ENCODE measurements around the gene EPSTI1. TPM values are rescaled to one million over a fixed set of nuclear protein-coding genes. Genes with fewer than 3 reads are reported as not detected.

The EPSTI1 gene
- polyA plus RNA-seq, 1 donor from 2014 or later, result 30.1 TPM

- H3K27me3 Mint-ChIP-seq, result no peaks in the 10 kb centered on the region
- no peaks in the 10 kb centered on the region for H3K9me3 Mint-ChIP-seq
- H3K27ac Mint-ChIP-seq, result no peak overlapping the region
- no peak overlapping the region for H3K4me3 Mint-ChIP-seq
- H3K36me3 Mint-ChIP-seq, result peaks cover 25% of the 10 kb centered on the region
- peaks cover 0 to 2% (median 0%) of the 10 kb centered on the region in 3 donors for H3K4me1 Mint-ChIP-seq
Observed at GRCh38 chr13:42906257-42906656, 85.8 kb downstream of the EPSTI1 start.

- Mint-ChIP-seq H3K36me3 (peaks cover 22% of the 10 kb centered on the region), H3K27ac (no peak overlapping the region), H3K4me1 (peaks cover 0 to 2% (median 0%) of the 10 kb centered on the region in 3 donors), H3K9me3 (no peaks in the 10 kb centered on the region), H3K27me3 (no peaks in the 10 kb centered on the region), H3K4me3 (no peak overlapping the region)
Observed at GRCh38 chr13:42905579-42905978, 86.5 kb downstream of the EPSTI1 start.

- no peak overlapping the region for H3K4me3 Mint-ChIP-seq
- H3K36me3 Mint-ChIP-seq, result peaks cover 10% of the 10 kb centered on the region
- no peaks in the 10 kb centered on the region for H3K27me3 Mint-ChIP-seq
- H3K27ac Mint-ChIP-seq, result no peak overlapping the region
- H3K4me1 Mint-ChIP-seq, result peaks cover 0 to 4% (median 0%) of the 10 kb centered on the region in 3 donors
- H3K9me3 Mint-ChIP-seq, result no peaks in the 10 kb centered on the region
Observed at GRCh38 chr13:42899266-42899665, 92.8 kb downstream of the EPSTI1 start.

- no peak overlapping the region for H3K27ac Mint-ChIP-seq
- H3K9me3 Mint-ChIP-seq, result no peaks in the 10 kb centered on the region
- no peak overlapping the region for H3K4me3 Mint-ChIP-seq
- H3K27me3 Mint-ChIP-seq, result no peaks in the 10 kb centered on the region
- H3K36me3 Mint-ChIP-seq, result peaks cover 6% of the 10 kb centered on the region
- H3K4me1 Mint-ChIP-seq, result peaks cover 0 to 4% (median 0%) of the 10 kb centered on the region in 3 donors
Observed at GRCh38 chr13:42895776-42896175, 96.3 kb downstream of the EPSTI1 start.

GRCh38 chr13:42894765-42895243 lies 97.2 kb downstream of the EPSTI1 start:
- H3K27me3 Mint-ChIP-seq, result no peaks in the 10 kb centered on the region
- peaks cover 0 to 4% (median 0%) of the 10 kb centered on the region in 3 donors for H3K4me1 Mint-ChIP-seq
- H3K27ac Mint-ChIP-seq, result no peak overlapping the region
- H3K36me3 Mint-ChIP-seq, result peaks cover 6% of the 10 kb centered on the region
- no peak overlapping the region for H3K4me3 Mint-ChIP-seq
- no peaks in the 10 kb centered on the region for H3K9me3 Mint-ChIP-seq

- Mint-ChIP-seq H3K36me3 (peaks cover 6% of the 10 kb centered on the region), H3K4me3 (no peak overlapping the region), H3K4me1 (no peaks in the 10 kb centered on the region), H3K27me3 (no peaks in the 10 kb centered on the region), H3K9me3 (no peaks in the 10 kb centered on the region), H3K27ac (no peak overlapping the region)
Observed at GRCh38 chr13:42893214-42893671, 98.8 kb downstream of the EPSTI1 start.

GRCh38 chr13:42892760-42893159 lies 99.3 kb downstream of the EPSTI1 start:
- no peak overlapping the region for H3K4me3 Mint-ChIP-seq
- peaks cover 4% of the 10 kb centered on the region for H3K36me3 Mint-ChIP-seq

GRCh38 chr13:42891591-42891990 lies 100.5 kb downstream of the EPSTI1 start:
- Mint-ChIP-seq H3K4me1 (no peaks in the 10 kb centered on the region), H3K4me3 (no peak overlapping the region), H3K27ac (no peak overlapping the region), H3K36me3 (peaks cover 3% of the 10 kb centered on the region), H3K9me3 (no peaks in the 10 kb centered on the region), H3K27me3 (no peaks in the 10 kb centered on the region)

More at GRCh38 chr13:42892760-42893159, 99.3 kb downstream of the EPSTI1 start:
- Mint-ChIP-seq H3K9me3 (no peaks in the 10 kb centered on the region), H3K27ac (no peak overlapping the region), H3K27me3 (no peaks in the 10 kb centered on the region), H3K4me1 (no peaks in the 10 kb centered on the region)

- Mint-ChIP-seq H3K4me1 (peaks cover 0 to 5% (median 0%) of the 10 kb centered on the region in 3 donors), H3K9me3 (no peaks in the 10 kb centered on the region), H3K27me3 (no peaks in the 10 kb centered on the region), H3K27ac (no peak overlapping the region), H3K4me3 (no peak overlapping the region), H3K36me3 (no peaks in the 10 kb centered on the region)
Observed at GRCh38 chr13:42885325-42885724, 106.7 kb downstream of the EPSTI1 start.

- H3K9me3 Mint-ChIP-seq, result no peaks in the 10 kb centered on the region
- H3K27me3 Mint-ChIP-seq, result no peaks in the 10 kb centered on the region
- no peak overlapping the region for H3K27ac Mint-ChIP-seq
Observed at GRCh38 chr13:42883771-42884467, 108.1 kb downstream of the EPSTI1 start.

GRCh38 chr13:42883142-42883541 lies 108.9 kb downstream of the EPSTI1 start:
- Mint-ChIP-seq H3K36me3 (no peaks in the 10 kb centered on the region), H3K9me3 (no peaks in the 10 kb centered on the region), H3K27ac (peak overlapping the region in 1 of 3 donors; percentile 59), H3K4me1 (peaks cover 0 to 11% (median 3%) of the 10 kb centered on the region in 3 donors), H3K27me3 (no peaks in the 10 kb centered on the region), H3K4me3 (no peak overlapping the region)

More at GRCh38 chr13:42883771-42884467, 108.1 kb downstream of the EPSTI1 start:
- no peaks in the 10 kb centered on the region for H3K36me3 Mint-ChIP-seq
- peaks cover 0 to 11% (median 0%) of the 10 kb centered on the region in 3 donors for H3K4me1 Mint-ChIP-seq
- no peak overlapping the region for H3K4me3 Mint-ChIP-seq

- H3K4me3 Mint-ChIP-seq, result no peak overlapping the region
- no peaks in the 10 kb centered on the region for H3K27me3 Mint-ChIP-seq
- no peaks in the 10 kb centered on the region for H3K9me3 Mint-ChIP-seq
Observed at GRCh38 chr13:42880056-42880605, 111.9 kb downstream of the EPSTI1 start.

GRCh38 chr13:42878721-42879120 lies 113.3 kb downstream of the EPSTI1 start:
- H3K27me3 Mint-ChIP-seq, result no peaks in the 10 kb centered on the region
- H3K9me3 Mint-ChIP-seq, result no peaks in the 10 kb centered on the region
- peak overlapping the region in 1 of 3 donors; percentile 49 for H3K27ac Mint-ChIP-seq
- peaks cover 20 to 31% (median 22%) of the 10 kb centered on the region in 3 donors for H3K4me1 Mint-ChIP-seq
- H3K36me3 Mint-ChIP-seq, result no peaks in the 10 kb centered on the region
- no peak overlapping the region for H3K4me3 Mint-ChIP-seq

More at GRCh38 chr13:42880056-42880605, 111.9 kb downstream of the EPSTI1 start:
- peaks cover 20 to 31% (median 22%) of the 10 kb centered on the region in 3 donors for H3K4me1 Mint-ChIP-seq
- H3K27ac Mint-ChIP-seq, result no peak overlapping the region
- H3K36me3 Mint-ChIP-seq, result no peaks in the 10 kb centered on the region

GRCh38 chr13:42876887-42877545 lies 115.0 kb downstream of the EPSTI1 start:
- Mint-ChIP-seq H3K4me3 (peak overlapping the region in 2 of 4 donors; percentile 39 to 68), H3K27ac (peak overlapping the region; percentile 1 to 87 (median 72)), H3K36me3 (no peaks in the 10 kb centered on the region), H3K27me3 (no peaks in the 10 kb centered on the region), H3K4me1 (peaks cover 20 to 27% (median 22%) of the 10 kb centered on the region in 3 donors), H3K9me3 (no peaks in the 10 kb centered on the region)

GRCh38 chr13:42876270-42876714 lies 115.7 kb downstream of the EPSTI1 start:
- peaks cover 20 to 27% (median 22%) of the 10 kb centered on the region in 3 donors for H3K4me1 Mint-ChIP-seq
- no peaks in the 10 kb centered on the region for H3K36me3 Mint-ChIP-seq
- peak overlapping the region in 3 of 4 donors; percentile 59 to 87 (median 87) for H3K4me3 Mint-ChIP-seq
- no peaks in the 10 kb centered on the region for H3K27me3 Mint-ChIP-seq
- H3K27ac Mint-ChIP-seq, result peak overlapping the region; percentile 63 to 87 (median 72)
- no peaks in the 10 kb centered on the region for H3K9me3 Mint-ChIP-seq
